Spleen (tissue), 11 donors: ENCODE results near the gene NRG3. TPM values are rescaled to one million over a fixed set of nuclear protein-coding genes. Genes with fewer than 3 reads are reported as not detected.

Experiments
- DNase-seq: peaks from one replicate; pipeline ENCODE4 v3.0.0-alpha.2; 2020
- H3K27ac ChIP-seq, 8 donors: fragments of 200-600 bp; sonication (generic) in 7 of 8; 1 replicate in 4 of 8; 2 replicates in 4 of 8; pipeline versions ENCODE4 v1.5.0 to v1.8.0; 2016 to 2021; ENCODE audit warnings: inconsistent platforms in 4 of 8, mild to moderate bottlenecking in 4 of 8, moderate library complexity in 1 of 8
- H3K27me3 ChIP-seq, 7 donors: fragments of 200-600 bp; sonication (generic) in 6 of 7; replicated peaks in 1 of 7; 1 replicate in 4 of 7; 2 replicates in 3 of 7; pipeline versions ENCODE4 v1.5.0 to v1.8.0; 2016 to 2021; ENCODE audit warnings: inconsistent platforms in 3 of 7, mild to moderate bottlenecking in 1 of 7
- H3K36me3 ChIP-seq, 6 donors: fragments of 200-600 bp; sonication (generic) in 5 of 6; 1 replicate in 4 of 6; 2 replicates in 2 of 6; pipeline versions ENCODE4 v1.5.0 to v1.8.0; 2016 to 2021; ENCODE audit warnings: inconsistent platforms in 2 of 6
- H3K4me1 ChIP-seq, 6 donors: fragments of 200-600 bp; sonication (generic) in 5 of 6; 1 replicate in 3 of 6; 2 replicates in 3 of 6; pipeline versions ENCODE4 v1.5.0 to v1.8.0; 2016 to 2021; ENCODE audit warnings: inconsistent platforms in 3 of 6
- H3K4me3 ChIP-seq, 8 donors: fragments of 200-600 bp; sonication (generic) in 7 of 8; 1 replicate in 4 of 8; 2 replicates in 4 of 8; pipeline versions ENCODE4 v1.5.0 to v1.8.0; 2016 to 2021; ENCODE audit warnings: inconsistent platforms in 4 of 8, mild to moderate bottlenecking in 4 of 8, moderate library complexity in 2 of 8
- H3K9me3 ChIP-seq, 8 donors: fragments of 200-600 bp; sonication (generic) in 7 of 8; 1 replicate in 4 of 8; 2 replicates in 4 of 8; pipeline versions ENCODE4 v1.5.0 to v1.8.0; 2016 to 2021; ENCODE audit warnings: inconsistent platforms in 4 of 8
- CTCF ChIP-seq, 11 experiments: fragments of 200-600 bp in 7 of 11; fragments of 450-650 bp in 4 of 11; sonication (generic) in 4 of 11; IDR thresholded peaks in 8 of 11; conservative IDR thresholded peaks in 3 of 11; 1 replicate in 7 of 11; 2 replicates in 4 of 11; pipeline versions ENCODE4 v1.4.0 to v1.8.0; 2016 to 2021; ENCODE audit warnings: antibody characterized with exemption in 11 of 11, inconsistent platforms in 4 of 11, mild to moderate bottlenecking in 1 of 11
- POLR2A ChIP-seq, 3 donors: fragments of 450-650 bp; IDR thresholded peaks; one replicate each; pipeline ENCODE4 v1.5.1; 2017; ENCODE audit warnings: antibody characterized with exemption in 3 of 3, mild to moderate bottlenecking in 1 of 3
- POLR2AphosphoS5 ChIP-seq, 3 donors: sonication (generic); formaldehyde crosslinking; IDR thresholded peaks; one replicate each; pipeline ENCODE4 v1.5.1; 2017; ENCODE audit warnings: antibody characterized with exemption in 3 of 3
- WGBS, 5 donors: extraction: QIAGEN DNeasy Blood & Tissue Kit in 3 of 5; methylation state at CpG; one replicate each; pipeline versions ENCODE4 v1.1.5 to v1.1.7; 2013 to 2018; 5-methylcytosine and 5-hydroxymethylcytosine counted together
- intact Hi-C: fragments of 100-400 bp; cut with DNase I; formaldehyde crosslinking; loops from one replicate; pipeline ENCODE4 v1.15.0; 2023; ENCODE audit warnings: low total_unique reads
- polyA plus RNA-seq, 3 donors: library from polyadenylated mRNA; stranded (reverse); fragments of 200-250 nt; gene quantifications; one replicate each; pipeline ENCODE4 v1.2.1, GENCODE V29; 2013
- total RNA-seq, 7 donors: library from RNA; depleted of rRNA in 3 of 7; stranded (reverse); fragments of >200 nt in 3 of 7; fragmentation: NEBNext Ultra II Directional in 4 of 7; extraction: Animal tissue kit (Norgen Biotek cat#: 25700) in 4 of 7; gene quantifications; one replicate each; pipeline versions ENCODE4 v1.1.0 to v1.2.1, GENCODE V29; 2016 to 2021
- donor health status: healthy with polysubstance abuse.
- donor health status: DM: no; HTN: no; CAD: no; lungs with moderate emphysema.
- donor health status: DM: no; HTN: no; CAD: no.
- donor health status: Bipolar disorder and iron deficiency.
- donor health status: healthy.
- donor health status: DM: no; HTN: no; CAD: no.
- donor health status: DM: yes; HTN: yes; CAD: no.

The NRG3 gene
- total and polyA plus RNA-seq, 10 donors: 0.10 to 0.22 (median 0.21) TPM; not detected in 7

GRCh38 chr10:81917666-81918065, 42.7 kb downstream of the NRG3 start:
- no peak for TF ChIP-seq POLR2A (IDR thresholded peaks at IDR 0.05)
- no peak for TF ChIP-seq POLR2AphosphoS5 (IDR thresholded peaks at IDR 0.05)
- TF ChIP-seq CTCF (IDR thresholded peaks at IDR 0.05 in 8 of 11, conservative IDR thresholded peaks at IDR 0.05 in 3 of 11): no peak
- DNase-seq: no peak
- H3K4me3 ChIP-seq: no peak overlapping the region
- H3K9me3 ChIP-seq: no peaks in the 10 kb centered on the region
- WGBS, 5 donors: 71 to 80% (median 77%) methylated on average over 5 of the region's 5 CpGs
- no peak overlapping the region for H3K27ac ChIP-seq
- no peaks in the 10 kb centered on the region for H3K4me1 ChIP-seq
- no peaks in the 10 kb centered on the region for H3K36me3 ChIP-seq
- intact Hi-C loops: no loop called here
- H3K27me3 ChIP-seq: no peaks in the 10 kb centered on the region

GRCh38 chr10:81918766-81919165, 43.8 kb downstream of the NRG3 start:
- TF ChIP-seq CTCF (IDR thresholded peaks at IDR 0.05 in 8 of 11, conservative IDR thresholded peaks at IDR 0.05 in 3 of 11): no peak
- TF ChIP-seq POLR2AphosphoS5 (IDR thresholded peaks at IDR 0.05): no peak
- no peak for TF ChIP-seq POLR2A (IDR thresholded peaks at IDR 0.05)
- no peaks in the 10 kb centered on the region for H3K36me3 ChIP-seq
- intact Hi-C loops: no loop called here
- no peaks in the 10 kb centered on the region for H3K27me3 ChIP-seq
- no peak overlapping the region for H3K27ac ChIP-seq
- no peak overlapping the region for H3K4me3 ChIP-seq
- WGBS, 5 donors: 49 to 58% (median 56%) methylated on average over 1 of the region's 1 CpG
- H3K4me1 ChIP-seq: no peaks in the 10 kb centered on the region
- no peak for DNase-seq
- H3K9me3 ChIP-seq: no peaks in the 10 kb centered on the region

GRCh38 chr10:81920213-81920829, 45.3 kb downstream of the NRG3 start:
- H3K27ac ChIP-seq: no peak overlapping the region
- no peaks in the 10 kb centered on the region for H3K36me3 ChIP-seq
- no peak for DNase-seq
- no peak overlapping the region for H3K4me3 ChIP-seq
- peak in 4 of 11 experiments; percentile 20 to 37 (median 26) for TF ChIP-seq CTCF (IDR thresholded peaks at IDR 0.05 in 8 of 11, conservative IDR thresholded peaks at IDR 0.05 in 3 of 11)
- no peak for TF ChIP-seq POLR2AphosphoS5 (IDR thresholded peaks at IDR 0.05)
- no peaks in the 10 kb centered on the region for H3K9me3 ChIP-seq
- no peaks in the 10 kb centered on the region for H3K4me1 ChIP-seq
- WGBS, 5 donors: 56 to 70% (median 63%) methylated on average over 3 of the region's 3 CpGs
- intact Hi-C loops: no loop called here
- no peaks in the 10 kb centered on the region for H3K27me3 ChIP-seq

- Histone ChIP-seq H3K4me1 (no peaks in the 10 kb centered on the region), H3K36me3 (no peaks in the 10 kb centered on the region), H3K9me3 (no peaks in the 10 kb centered on the region), H3K4me3 (no peak overlapping the region), H3K27ac (no peak overlapping the region), H3K27me3 (no peaks in the 10 kb centered on the region)
- no peak for TF ChIP-seq POLR2A (IDR thresholded peaks at IDR 0.05)
- TF ChIP-seq POLR2AphosphoS5 (IDR thresholded peaks at IDR 0.05): no peak
- no peak for TF ChIP-seq CTCF (IDR thresholded peaks at IDR 0.05 in 8 of 11, conservative IDR thresholded peaks at IDR 0.05 in 3 of 11)
- intact Hi-C loops: no loop called here
- DNase-seq: no peak
- WGBS, 5 donors: 86 to 100% (median 93%) methylated on average over 1 of the region's 1 CpG
Observed at GRCh38 chr10:81928119-81928518, 53.1 kb downstream of the NRG3 start.
